Fibroblast of lung (primary cell): ENCODE results near the gene WWOX.

Experiments used
- EZH2 ChIP-seq: IDR thresholded peaks from 2 replicates; pipeline ENCODE4 v1.5.1; 2012; ENCODE audit warnings: low read length, control low read depth, mild to moderate bottlenecking; ENCODE audit errors: missing control alignments
- TF ChIP-seq, protein P1 (sequence below), 2 donors: IDR thresholded peaks in 1 of 2; conservative IDR thresholded peaks in 1 of 2; 1 replicate in 1 of 2; 2 replicates in 1 of 2; pipeline ENCODE4 v1.5.1; 2011 to 2012; ENCODE audit warnings: low read length in 2 of 2, control low read depth in 1 of 2, inconsistent platforms in 1 of 2, low read depth in 1 of 2, mild to moderate bottlenecking in 1 of 2

DNA sequence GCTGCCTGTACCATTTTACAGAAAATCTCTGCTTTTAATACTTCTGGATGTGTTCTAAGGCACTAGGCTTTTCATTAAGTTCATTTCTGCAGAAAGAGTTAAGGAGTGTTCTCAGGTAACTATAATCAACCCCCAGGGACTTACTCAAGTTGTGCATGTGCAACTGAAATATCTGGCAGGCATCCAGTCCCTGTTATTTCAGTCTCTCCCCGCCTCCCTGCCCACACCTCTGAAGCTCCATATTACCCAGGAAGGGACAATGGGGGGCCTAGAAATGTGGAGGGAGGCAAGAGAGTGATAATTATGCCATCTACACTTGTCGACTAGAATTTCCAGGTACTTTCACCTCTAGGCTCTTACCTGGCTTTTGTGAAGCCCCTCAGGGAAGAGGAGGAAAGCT is 1068.9 kb downstream of the WWOX start:
- no peak for TF ChIP-seq EZH2
- TF ChIP-seq, protein P1, sequence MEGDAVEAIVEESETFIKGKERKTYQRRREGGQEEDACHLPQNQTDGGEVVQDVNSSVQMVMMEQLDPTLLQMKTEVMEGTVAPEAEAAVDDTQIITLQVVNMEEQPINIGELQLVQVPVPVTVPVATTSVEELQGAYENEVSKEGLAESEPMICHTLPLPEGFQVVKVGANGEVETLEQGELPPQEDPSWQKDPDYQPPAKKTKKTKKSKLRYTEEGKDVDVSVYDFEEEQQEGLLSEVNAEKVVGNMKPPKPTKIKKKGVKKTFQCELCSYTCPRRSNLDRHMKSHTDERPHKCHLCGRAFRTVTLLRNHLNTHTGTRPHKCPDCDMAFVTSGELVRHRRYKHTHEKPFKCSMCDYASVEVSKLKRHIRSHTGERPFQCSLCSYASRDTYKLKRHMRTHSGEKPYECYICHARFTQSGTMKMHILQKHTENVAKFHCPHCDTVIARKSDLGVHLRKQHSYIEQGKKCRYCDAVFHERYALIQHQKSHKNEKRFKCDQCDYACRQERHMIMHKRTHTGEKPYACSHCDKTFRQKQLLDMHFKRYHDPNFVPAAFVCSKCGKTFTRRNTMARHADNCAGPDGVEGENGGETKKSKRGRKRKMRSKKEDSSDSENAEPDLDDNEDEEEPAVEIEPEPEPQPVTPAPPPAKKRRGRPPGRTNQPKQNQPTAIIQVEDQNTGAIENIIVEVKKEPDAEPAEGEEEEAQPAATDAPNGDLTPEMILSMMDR (conservative IDR thresholded peaks at IDR 0.05 in 1 of 2, IDR thresholded peaks at IDR 0.05 in 1 of 2; ENCODE audit: low read depth in 1 of 2, low read length in 2 of 2), result no peak
